NCI-H1417 treated with DMSO at 0.1 percent for 48 hours (cell line): ENCODE data around the gene NFATC2.

Experiments
- DNase-seq: peaks from one replicate; lab custom pipeline; 2025; lab: John Stamatoyannopoulos, UW

The NFATC2 gene

GRCh38 chr20:51412951-51413481 lies 129.5 kb downstream of the NFATC2 start:
- no peak for DNase-seq

- DNase-seq, result no peak
Measured at GRCh38 chr20:51412333-51412871, 130.1 kb downstream of the NFATC2 start.

GRCh38 chr20:51411870-51412269 lies 130.6 kb downstream of the NFATC2 start:
- no peak for DNase-seq

GRCh38 chr20:51410586-51411325 lies 131.8 kb downstream of the NFATC2 start:
- DNase-seq, result no peak

GRCh38 chr20:51409192-51409880 lies 133.2 kb downstream of the NFATC2 start:
- DNase-seq, result no peak

- DNase-seq, result no peak
Measured at GRCh38 chr20:51404297-51405060, 138.0 kb downstream of the NFATC2 start.

GRCh38 chr20:51403466-51404220 lies 138.9 kb downstream of the NFATC2 start:
- no peak for DNase-seq

GRCh38 chr20:51402201-51402600 lies 140.3 kb downstream of the NFATC2 start:
- DNase-seq, result no peak

- DNase-seq, result no peak
Measured at GRCh38 chr20:51401496-51401895, 141.0 kb downstream of the NFATC2 start.

GRCh38 chr20:51400051-51400926 lies 142.2 kb downstream of the NFATC2 start:
- DNase-seq, result no peak

GRCh38 chr20:51399006-51399890 lies 143.3 kb downstream of the NFATC2 start:
- peak; percentile 10 for DNase-seq

GRCh38 chr20:51398552-51398951 lies 144.0 kb downstream of the NFATC2 start:
- DNase-seq, result no peak

- no peak for DNase-seq
Measured at GRCh38 chr20:51398083-51398482, 144.4 kb downstream of the NFATC2 start.

GRCh38 chr20:51397137-51397536 lies 145.4 kb downstream of the NFATC2 start:
- no peak for DNase-seq

GRCh38 chr20:51396365-51396909 lies 146.1 kb downstream of the NFATC2 start:
- no peak for DNase-seq

- no peak for DNase-seq
Measured at GRCh38 chr20:51394706-51395105, 147.8 kb downstream of the NFATC2 start.

GRCh38 chr20:51393571-51393970 lies 148.9 kb downstream of the NFATC2 start:
- no peak for DNase-seq

- no peak for DNase-seq
Measured at GRCh38 chr20:51392614-51393186, 149.8 kb downstream of the NFATC2 start.

GRCh38 chr20:51391926-51392325 lies 150.6 kb downstream of the NFATC2 start:
- DNase-seq, result no peak
